HUES48 (cell line): ENCODE results near the gene IER2.
"Not testable (repeated sequence)": the region's sequence is repeated elsewhere in the genome, so short reads cannot be mapped to it uniquely, and the experiment has no call there.

Experiments
- H3K27ac ChIP-seq: one replicate; pipeline ENCODE4 v1.7.0; 2013; ENCODE audit warnings: low read depth, low read length, inconsistent platforms
- H3K27me3 ChIP-seq: 2 replicates; pipeline ENCODE4 v1.6.1; 2013; ENCODE audit warnings: mild to moderate bottlenecking, low read length; ENCODE audit not compliant: control insufficient read depth, insufficient read depth
- H3K36me3 ChIP-seq: 2 replicates; pipeline ENCODE4 v1.6.1; 2013; ENCODE audit warnings: low read length; ENCODE audit not compliant: control insufficient read depth, insufficient read depth
- H3K4me1 ChIP-seq: 2 replicates; pipeline ENCODE4 v1.6.1; 2013; ENCODE audit warnings: mild to moderate bottlenecking, low read length; ENCODE audit not compliant: control insufficient read depth, insufficient read depth
- H3K4me3 ChIP-seq: 2 replicates; pipeline ENCODE4 v1.5.1; 2013; ENCODE audit warnings: mild to moderate bottlenecking, low read depth, low read length
- H3K9ac ChIP-seq: 2 replicates; pipeline ENCODE4 v1.6.1; 2013; ENCODE audit warnings: mild to moderate bottlenecking, low read depth, low read length, moderate library complexity
- H3K9me3 ChIP-seq: 2 replicates; pipeline ENCODE4 v1.6.1; 2013; ENCODE audit warnings: low read length; ENCODE audit not compliant: control insufficient read depth, insufficient read depth

The IER2 gene

GRCh38 chr19:13187419-13187818 is 37.2 kb downstream of the IER2 start:
- no peaks in the 10 kb centered on the region for H3K27me3 ChIP-seq
- H3K4me1 ChIP-seq: no peaks in the 10 kb centered on the region
- no peak overlapping the region for H3K9ac ChIP-seq
- H3K36me3 ChIP-seq: no peaks in the 10 kb centered on the region
- H3K4me3 ChIP-seq: no peak overlapping the region
- H3K27ac ChIP-seq: no peak overlapping the region
- H3K9me3 ChIP-seq: no peaks in the 10 kb centered on the region

GRCh38 chr19:13189600-13189999 is 39.4 kb downstream of the IER2 start:
- Histone ChIP-seq H3K4me3 (no peak overlapping the region), H3K4me1 (no peaks in the 10 kb centered on the region), H3K27ac (no peak overlapping the region), H3K9me3 (no peaks in the 10 kb centered on the region), H3K36me3 (no peaks in the 10 kb centered on the region), H3K9ac (no peak overlapping the region), H3K27me3 (no peaks in the 10 kb centered on the region)

- Histone ChIP-seq H3K9me3 (no peaks in the 10 kb centered on the region), H3K27ac (no peak overlapping the region), H3K27me3 (no peaks in the 10 kb centered on the region), H3K4me1 (no peaks in the 10 kb centered on the region), H3K36me3 (no peaks in the 10 kb centered on the region), H3K9ac (no peak overlapping the region), H3K4me3 (no peak overlapping the region)
Observed at GRCh38 chr19:13190781-13191540, 40.8 kb downstream of the IER2 start.

GRCh38 chr19:13195678-13196077 is 45.5 kb downstream of the IER2 start:
- H3K4me1 ChIP-seq: no peaks in the 10 kb centered on the region
- H3K27ac ChIP-seq: no peak overlapping the region
- no peak overlapping the region for H3K9ac ChIP-seq
- H3K27me3 ChIP-seq: no peaks in the 10 kb centered on the region
- H3K9me3 ChIP-seq: no peaks in the 10 kb centered on the region
- no peak overlapping the region for H3K4me3 ChIP-seq
- H3K36me3 ChIP-seq: no peaks in the 10 kb centered on the region

GRCh38 chr19:13198634-13199033 is 48.4 kb downstream of the IER2 start:
- no peak overlapping the region for H3K4me3 ChIP-seq
- H3K9ac ChIP-seq: no peak overlapping the region
- H3K27me3 ChIP-seq: no peaks in the 10 kb centered on the region
- no peaks in the 10 kb centered on the region for H3K4me1 ChIP-seq
- no peak overlapping the region for H3K27ac ChIP-seq
- no peaks in the 10 kb centered on the region for H3K36me3 ChIP-seq
- no peaks in the 10 kb centered on the region for H3K9me3 ChIP-seq

- H3K36me3 ChIP-seq, H3K9ac ChIP-seq, H3K4me1 ChIP-seq, H3K9me3 ChIP-seq, H3K27ac ChIP-seq, H3K4me3 ChIP-seq, H3K27me3 ChIP-seq: not testable (repeated sequence)
Observed at GRCh38 chr19:13202112-13202511, 51.9 kb downstream of the IER2 start.
